AG10803 (cell line): ENCODE results near the gene APOL1.
"Not testable (repeated sequence)": the region's sequence is repeated elsewhere in the genome, so short reads cannot be mapped to it uniquely, and the experiment has no call there.

Experiments used
- DNase-seq: peaks from one replicate; pipeline ENCODE4 v3.0.0; 2010; ENCODE audit warnings: low read depth
- H3K4me3 ChIP-seq: 2 replicates; pipeline ENCODE4 v1.5.1; 2011; ENCODE audit warnings: mild to moderate bottlenecking, low read length, control low read depth
- CTCF ChIP-seq: conservative IDR thresholded peaks from 2 replicates; pipeline ENCODE4 v1.5.1; 2011; ENCODE audit warnings: mild to moderate bottlenecking, low read length, control low read depth, inconsistent platforms

Gene APOL1

GRCh38 chr22:36225333-36225922, 27.5 kb upstream of the APOL1 start:
- no peak for DNase-seq
- TF ChIP-seq CTCF: no peak
- H3K4me3 ChIP-seq: no peak overlapping the region

- no peak overlapping the region for H3K4me3 ChIP-seq
- TF ChIP-seq CTCF: no peak
- DNase-seq: no peak
Measured at GRCh38 chr22:36226189-36226588, 26.7 kb upstream of the APOL1 start.

- no peak overlapping the region for H3K4me3 ChIP-seq
- no peak for DNase-seq
- no peak for TF ChIP-seq CTCF
Measured at GRCh38 chr22:36227396-36227795, 25.5 kb upstream of the APOL1 start.

- TF ChIP-seq CTCF: no peak
- no peak overlapping the region for H3K4me3 ChIP-seq
- DNase-seq: no peak
Measured at GRCh38 chr22:36227806-36228205, 25.1 kb upstream of the APOL1 start.

GRCh38 chr22:36228369-36228768, 24.6 kb upstream of the APOL1 start:
- H3K4me3 ChIP-seq, DNase-seq: not testable (repeated sequence)

GRCh38 chr22:36228944-36229343, 24.0 kb upstream of the APOL1 start:
- no peak overlapping the region for H3K4me3 ChIP-seq
- no peak for TF ChIP-seq CTCF
- no peak for DNase-seq

GRCh38 chr22:36229649-36230048, 23.3 kb upstream of the APOL1 start:
- H3K4me3 ChIP-seq, DNase-seq: not testable (repeated sequence)

- not testable (repeated sequence) for DNase-seq, H3K4me3 ChIP-seq
Measured at GRCh38 chr22:36231051-36231450, 21.9 kb upstream of the APOL1 start.

GRCh38 chr22:36232715-36233401, 20.1 kb upstream of the APOL1 start:
- DNase-seq: no peak
- TF ChIP-seq CTCF: no peak
- no peak overlapping the region for H3K4me3 ChIP-seq
